ENCODE measurements around the gene TMEM186. TPM values are rescaled to one million over a fixed set of nuclear protein-coding genes. Genes with fewer than 3 reads are reported as not detected.

The TMEM186 gene
- total and polyA plus RNA-seq, 2 experiments from 2014 or later, result 8.3 to 14.8 TPM

DNA sequence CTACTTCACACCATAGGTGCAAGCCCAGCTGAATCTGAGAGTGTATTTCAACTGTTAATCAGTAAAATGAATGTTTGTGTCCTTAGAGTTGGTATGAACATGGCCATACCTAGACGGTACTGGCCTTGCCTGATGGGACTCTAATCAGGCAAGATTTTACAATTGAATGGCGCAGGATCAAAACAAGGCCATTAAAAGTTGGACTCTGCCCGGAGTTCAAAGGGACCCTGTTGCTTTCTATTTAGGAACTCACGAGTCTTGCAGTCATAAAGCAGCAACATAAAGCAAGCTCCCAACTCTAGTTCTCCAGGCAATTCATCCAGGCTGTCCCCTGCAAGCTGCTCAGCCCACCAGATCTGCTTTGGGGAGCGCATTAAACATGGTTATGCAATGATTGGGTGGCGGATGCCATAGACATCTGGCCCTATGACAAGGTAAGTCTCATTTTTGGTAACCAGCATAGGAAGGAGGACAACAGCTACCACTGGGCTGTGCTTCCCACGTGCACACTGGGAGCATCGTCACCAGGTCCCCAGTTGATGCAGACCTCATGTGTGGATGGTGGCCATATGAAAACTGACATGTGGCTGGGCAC, 8.8 kb downstream of the TMEM186 start:
- no peak overlapping the region for H3K27ac Mint-ChIP-seq

More for the DNA sequence above, 8.8 kb downstream of the TMEM186 start:
- TF ChIP-seq EZH2phosphoT487 (IDR thresholded peaks at IDR 0.05; ENCODE audit: unreplicated experiment) (no peak), EZH2 (IDR thresholded peaks at IDR 0.05; ENCODE audit: low read depth, unreplicated experiment) (no peak), POLR2AphosphoS5 (IDR thresholded peaks at IDR 0.05; ENCODE audit: low read depth) (no peak), JUNB (IDR thresholded peaks at IDR 0.05; ENCODE audit: unreplicated experiment) (no peak), NANOG (IDR thresholded peaks at IDR 0.05; ENCODE audit: borderline replicate concordance) (no peak), CREB1 (CRISPR knock-in tag; IDR thresholded peaks at IDR 0.05; ENCODE audit: low read depth) (no peak), ZNF114 (CRISPR knock-in tag; IDR thresholded peaks at IDR 0.05) (no peak), STAT1 (IDR thresholded peaks at IDR 0.05; ENCODE audit: unreplicated experiment) (no peak), ZNF331 (CRISPR knock-in tag; IDR thresholded peaks at IDR 0.05; ENCODE audit: low read depth) (no peak)
- TF ChIP-seq, protein P1, sequence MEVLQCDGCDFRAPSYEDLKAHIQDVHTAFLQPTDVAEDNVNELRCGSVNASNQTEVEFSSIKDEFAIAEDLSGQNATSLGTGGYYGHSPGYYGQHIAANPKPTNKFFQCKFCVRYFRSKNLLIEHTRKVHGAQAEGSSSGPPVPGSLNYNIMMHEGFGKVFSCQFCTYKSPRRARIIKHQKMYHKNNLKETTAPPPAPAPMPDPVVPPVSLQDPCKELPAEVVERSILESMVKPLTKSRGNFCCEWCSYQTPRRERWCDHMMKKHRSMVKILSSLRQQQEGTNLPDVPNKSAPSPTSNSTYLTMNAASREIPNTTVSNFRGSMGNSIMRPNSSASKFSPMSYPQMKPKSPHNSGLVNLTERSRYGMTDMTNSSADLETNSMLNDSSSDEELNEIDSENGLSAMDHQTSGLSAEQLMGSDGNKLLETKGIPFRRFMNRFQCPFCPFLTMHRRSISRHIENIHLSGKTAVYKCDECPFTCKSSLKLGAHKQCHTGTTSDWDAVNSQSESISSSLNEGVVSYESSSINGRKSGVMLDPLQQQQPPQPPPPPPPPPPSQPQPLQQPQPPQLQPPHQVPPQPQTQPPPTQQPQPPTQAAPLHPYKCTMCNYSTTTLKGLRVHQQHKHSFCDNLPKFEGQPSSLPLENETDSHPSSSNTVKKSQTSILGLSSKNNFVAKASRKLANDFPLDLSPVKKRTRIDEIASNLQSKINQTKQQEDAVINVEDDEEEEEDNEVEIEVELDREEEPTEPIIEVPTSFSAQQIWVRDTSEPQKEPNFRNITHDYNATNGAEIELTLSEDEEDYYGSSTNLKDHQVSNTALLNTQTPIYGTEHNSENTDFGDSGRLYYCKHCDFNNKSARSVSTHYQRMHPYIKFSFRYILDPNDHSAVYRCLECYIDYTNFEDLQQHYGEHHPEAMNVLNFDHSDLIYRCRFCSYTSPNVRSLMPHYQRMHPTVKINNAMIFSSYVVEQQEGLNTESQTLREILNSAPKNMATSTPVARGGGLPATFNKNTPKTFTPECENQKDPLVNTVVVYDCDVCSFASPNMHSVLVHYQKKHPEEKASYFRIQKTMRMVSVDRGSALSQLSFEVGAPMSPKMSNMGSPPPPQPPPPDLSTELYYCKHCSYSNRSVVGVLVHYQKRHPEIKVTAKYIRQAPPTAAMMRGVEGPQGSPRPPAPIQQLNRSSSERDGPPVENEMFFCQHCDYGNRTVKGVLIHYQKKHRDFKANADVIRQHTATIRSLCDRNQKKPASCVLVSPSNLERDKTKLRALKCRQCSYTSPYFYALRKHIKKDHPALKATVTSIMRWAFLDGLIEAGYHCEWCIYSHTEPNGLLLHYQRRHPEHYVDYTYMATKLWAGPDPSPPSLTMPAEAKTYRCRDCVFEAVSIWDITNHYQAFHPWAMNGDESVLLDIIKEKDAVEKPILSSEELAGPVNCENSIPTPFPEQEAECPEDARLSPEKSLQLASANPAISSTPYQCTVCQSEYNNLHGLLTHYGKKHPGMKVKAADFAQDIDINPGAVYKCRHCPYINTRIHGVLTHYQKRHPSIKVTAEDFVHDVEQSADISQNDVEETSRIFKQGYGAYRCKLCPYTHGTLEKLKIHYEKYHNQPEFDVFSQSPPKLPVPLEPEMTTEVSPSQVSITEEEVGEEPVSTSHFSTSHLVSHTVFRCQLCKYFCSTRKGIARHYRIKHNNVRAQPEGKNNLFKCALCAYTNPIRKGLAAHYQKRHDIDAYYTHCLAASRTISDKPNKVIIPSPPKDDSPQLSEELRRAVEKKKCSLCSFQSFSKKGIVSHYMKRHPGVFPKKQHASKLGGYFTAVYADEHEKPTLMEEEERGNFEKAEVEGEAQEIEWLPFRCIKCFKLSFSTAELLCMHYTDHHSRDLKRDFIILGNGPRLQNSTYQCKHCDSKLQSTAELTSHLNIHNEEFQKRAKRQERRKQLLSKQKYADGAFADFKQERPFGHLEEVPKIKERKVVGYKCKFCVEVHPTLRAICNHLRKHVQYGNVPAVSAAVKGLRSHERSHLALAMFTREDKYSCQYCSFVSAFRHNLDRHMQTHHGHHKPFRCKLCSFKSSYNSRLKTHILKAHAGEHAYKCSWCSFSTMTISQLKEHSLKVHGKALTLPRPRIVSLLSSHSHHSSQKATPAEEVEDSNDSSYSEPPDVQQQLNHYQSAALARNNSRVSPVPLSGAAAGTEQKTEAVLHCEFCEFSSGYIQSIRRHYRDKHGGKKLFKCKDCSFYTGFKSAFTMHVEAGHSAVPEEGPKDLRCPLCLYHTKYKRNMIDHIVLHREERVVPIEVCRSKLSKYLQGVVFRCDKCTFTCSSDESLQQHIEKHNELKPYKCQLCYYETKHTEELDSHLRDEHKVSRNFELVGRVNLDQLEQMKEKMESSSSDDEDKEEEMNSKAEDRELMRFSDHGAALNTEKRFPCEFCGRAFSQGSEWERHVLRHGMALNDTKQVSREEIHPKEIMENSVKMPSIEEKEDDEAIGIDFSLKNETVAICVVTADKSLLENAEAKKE (CRISPR knock-in tag; IDR thresholded peaks at IDR 0.05), result no peak
- TF ChIP-seq, protein P2, sequence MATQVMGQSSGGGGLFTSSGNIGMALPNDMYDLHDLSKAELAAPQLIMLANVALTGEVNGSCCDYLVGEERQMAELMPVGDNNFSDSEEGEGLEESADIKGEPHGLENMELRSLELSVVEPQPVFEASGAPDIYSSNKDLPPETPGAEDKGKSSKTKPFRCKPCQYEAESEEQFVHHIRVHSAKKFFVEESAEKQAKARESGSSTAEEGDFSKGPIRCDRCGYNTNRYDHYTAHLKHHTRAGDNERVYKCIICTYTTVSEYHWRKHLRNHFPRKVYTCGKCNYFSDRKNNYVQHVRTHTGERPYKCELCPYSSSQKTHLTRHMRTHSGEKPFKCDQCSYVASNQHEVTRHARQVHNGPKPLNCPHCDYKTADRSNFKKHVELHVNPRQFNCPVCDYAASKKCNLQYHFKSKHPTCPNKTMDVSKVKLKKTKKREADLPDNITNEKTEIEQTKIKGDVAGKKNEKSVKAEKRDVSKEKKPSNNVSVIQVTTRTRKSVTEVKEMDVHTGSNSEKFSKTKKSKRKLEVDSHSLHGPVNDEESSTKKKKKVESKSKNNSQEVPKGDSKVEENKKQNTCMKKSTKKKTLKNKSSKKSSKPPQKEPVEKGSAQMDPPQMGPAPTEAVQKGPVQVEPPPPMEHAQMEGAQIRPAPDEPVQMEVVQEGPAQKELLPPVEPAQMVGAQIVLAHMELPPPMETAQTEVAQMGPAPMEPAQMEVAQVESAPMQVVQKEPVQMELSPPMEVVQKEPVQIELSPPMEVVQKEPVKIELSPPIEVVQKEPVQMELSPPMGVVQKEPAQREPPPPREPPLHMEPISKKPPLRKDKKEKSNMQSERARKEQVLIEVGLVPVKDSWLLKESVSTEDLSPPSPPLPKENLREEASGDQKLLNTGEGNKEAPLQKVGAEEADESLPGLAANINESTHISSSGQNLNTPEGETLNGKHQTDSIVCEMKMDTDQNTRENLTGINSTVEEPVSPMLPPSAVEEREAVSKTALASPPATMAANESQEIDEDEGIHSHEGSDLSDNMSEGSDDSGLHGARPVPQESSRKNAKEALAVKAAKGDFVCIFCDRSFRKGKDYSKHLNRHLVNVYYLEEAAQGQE (IDR thresholded peaks at IDR 0.05; ENCODE audit: unreplicated experiment), result no peak
- TF ChIP-seq, protein P3, sequence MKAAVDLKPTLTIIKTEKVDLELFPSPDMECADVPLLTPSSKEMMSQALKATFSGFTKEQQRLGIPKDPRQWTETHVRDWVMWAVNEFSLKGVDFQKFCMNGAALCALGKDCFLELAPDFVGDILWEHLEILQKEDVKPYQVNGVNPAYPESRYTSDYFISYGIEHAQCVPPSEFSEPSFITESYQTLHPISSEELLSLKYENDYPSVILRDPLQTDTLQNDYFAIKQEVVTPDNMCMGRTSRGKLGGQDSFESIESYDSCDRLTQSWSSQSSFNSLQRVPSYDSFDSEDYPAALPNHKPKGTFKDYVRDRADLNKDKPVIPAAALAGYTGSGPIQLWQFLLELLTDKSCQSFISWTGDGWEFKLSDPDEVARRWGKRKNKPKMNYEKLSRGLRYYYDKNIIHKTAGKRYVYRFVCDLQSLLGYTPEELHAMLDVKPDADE (IDR thresholded peaks at IDR 0.05), result no peak
- TF ChIP-seq, protein P4, sequence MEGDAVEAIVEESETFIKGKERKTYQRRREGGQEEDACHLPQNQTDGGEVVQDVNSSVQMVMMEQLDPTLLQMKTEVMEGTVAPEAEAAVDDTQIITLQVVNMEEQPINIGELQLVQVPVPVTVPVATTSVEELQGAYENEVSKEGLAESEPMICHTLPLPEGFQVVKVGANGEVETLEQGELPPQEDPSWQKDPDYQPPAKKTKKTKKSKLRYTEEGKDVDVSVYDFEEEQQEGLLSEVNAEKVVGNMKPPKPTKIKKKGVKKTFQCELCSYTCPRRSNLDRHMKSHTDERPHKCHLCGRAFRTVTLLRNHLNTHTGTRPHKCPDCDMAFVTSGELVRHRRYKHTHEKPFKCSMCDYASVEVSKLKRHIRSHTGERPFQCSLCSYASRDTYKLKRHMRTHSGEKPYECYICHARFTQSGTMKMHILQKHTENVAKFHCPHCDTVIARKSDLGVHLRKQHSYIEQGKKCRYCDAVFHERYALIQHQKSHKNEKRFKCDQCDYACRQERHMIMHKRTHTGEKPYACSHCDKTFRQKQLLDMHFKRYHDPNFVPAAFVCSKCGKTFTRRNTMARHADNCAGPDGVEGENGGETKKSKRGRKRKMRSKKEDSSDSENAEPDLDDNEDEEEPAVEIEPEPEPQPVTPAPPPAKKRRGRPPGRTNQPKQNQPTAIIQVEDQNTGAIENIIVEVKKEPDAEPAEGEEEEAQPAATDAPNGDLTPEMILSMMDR (conservative IDR thresholded peaks at IDR 0.05; ENCODE audit: low read depth in 2 of 2), result no peak
- Histone ChIP-seq H3K36me3 (ENCODE audit: insufficient read depth) (no peaks in the 10 kb centered on the region), H2AFZ (no peak overlapping the region), H3K27me3 (ENCODE audit: insufficient read depth) (no peaks in the 10 kb centered on the region), H3K27ac (ENCODE audit: low read depth) (no peak overlapping the region), H3K79me2 (replicated peaks; ENCODE audit: insufficient read depth) (no peaks in the 10 kb centered on the region), H3K9me2 (ENCODE audit: insufficient read depth) (no peaks in the 10 kb centered on the region), H3K4me2 (no peak overlapping the region), H4K20me1 (replicated peaks; ENCODE audit: insufficient read depth) (no peaks in the 10 kb centered on the region), H3K4me1 (ENCODE audit: insufficient read depth) (no peaks in the 10 kb centered on the region), H3F3A (replicated peaks; ENCODE audit: low read depth) (no peaks in the 10 kb centered on the region), H3K4me3 (no peak overlapping the region)
- no peak for ATAC-seq
- DNase-seq (ENCODE audit: low spot score), result no peak
- H3K4me3 Mint-ChIP-seq, result no peak overlapping the region
- H3K27me3 Mint-ChIP-seq (ENCODE audit: insufficient read depth, low read depth, poor library complexity), result peaks cover 1% of the 10 kb centered on the region
- H3K36me3 Mint-ChIP-seq (ENCODE audit: low read depth), result no peaks in the 10 kb centered on the region
- H3K9me3 Mint-ChIP-seq, result no peaks in the 10 kb centered on the region
- peaks cover 4% of the 10 kb centered on the region; the same call in 2 of the 3 replicates for H3K4me1 Mint-ChIP-seq

Measured in GM23338 (cell line).